A549 (cell line): ENCODE measurements around the gene CD4. TPM values are rescaled to one million over a fixed set of nuclear protein-coding genes. Genes with fewer than 3 reads are reported as not detected.

Experiments
- ATAC-seq, 2 experiments: fragments of 200-7000 bp in 1 of 2; fragments of >200 bp in 1 of 2; cut with Nextera tagmentation in 1 of 2; cut with Tn5 transposase in 1 of 2; 3 replicates each; pipeline versions ENCODE4 v1.8.0 to v1.9.1; 2018 to 2020; ENCODE audit warnings: mild to moderate bottlenecking in 1 of 2, moderate library complexity in 1 of 2
- CTCF ChIA-PET: fragments of 300-600 bp; sonication (Branson Sonifier 250); formaldehyde crosslinking; extraction: SDS; loops from one replicate; lab custom pipeline; 2021; ENCODE audit warnings: antibody characterized with exemption, inconsistent platforms; lab: Yijun Ruan, JAX
- POLR2A ChIA-PET: fragments of 350-600 bp; formaldehyde crosslinking; extraction: SDS; loops from one replicate; lab custom pipeline; 2021; ENCODE audit warnings: antibody characterized with exemption, inconsistent platforms; lab: Yijun Ruan, JAX
- DNase-seq, 2 experiments: peaks; one replicate each; pipeline versions ENCODE4 v3.0.0 to v3.0.0-alpha.2; 2011 to 2016; ENCODE audit warnings: low read depth in 1 of 2, low spot score in 1 of 2
- FAIRE-seq: peaks from 2 replicates; lab custom pipeline; 2011; peaks lifted over from hg19 to GRCh38; lab: Jason Lieb, UNC
- H3K27ac ChIP-seq, 2 experiments: fragments of >200 bp; sonication (Bioruptor Twin); formaldehyde crosslinking; 3 replicates each; pipeline ENCODE4 v1.5.1; 2016 to 2017
- H3K4me1 ChIP-seq: fragments of >200 bp; sonication (Bioruptor Twin); formaldehyde crosslinking; 3 replicates; pipeline ENCODE4 v1.6.1; 2016
- H3K4me2 ChIP-seq: fragments of >200 bp; sonication (Bioruptor Twin); formaldehyde crosslinking; 3 replicates; pipeline ENCODE4 v1.6.1; 2016
- H3K4me3 ChIP-seq: fragments of >200 bp; sonication (Bioruptor Twin); formaldehyde crosslinking; 3 replicates; pipeline ENCODE4 v1.5.1; 2016
- H3K9me3 ChIP-seq: fragments of >200 bp; sonication (Bioruptor Twin); formaldehyde crosslinking; 3 replicates; pipeline ENCODE4 v1.6.1; 2016
- ATOH8 ChIP-seq: fragments of 250-450 bp; sonication (Bioruptor Pico); IDR thresholded peaks from 2 replicates; pipeline ENCODE4 v1.5.0; 2020; ENCODE audit warnings: low read depth, mild to moderate bottlenecking, moderate library complexity
- BCL3 ChIP-seq: fragments of >200 bp; sonication (Bioruptor Twin); formaldehyde crosslinking; IDR thresholded peaks from 3 replicates; pipeline ENCODE4 v1.6.1; 2016
- CBX2 ChIP-seq: fragments of 200-600 bp; sonication (generic); IDR thresholded peaks from 2 replicates; pipeline ENCODE4 v1.6.1; 2016; ENCODE audit warnings: low read depth, mild to moderate bottlenecking, borderline replicate concordance
- CTCF ChIP-seq: fragments of >200 bp; sonication (Bioruptor Twin); formaldehyde crosslinking; IDR thresholded peaks from 3 replicates; pipeline ENCODE4 v1.5.1; 2016
- E2F6 ChIP-seq: IDR thresholded peaks from 2 replicates; pipeline ENCODE4 v1.6.1; 2012; ENCODE audit warnings: low read depth, borderline replicate concordance
- EHF ChIP-seq: fragments of 250-450 bp; sonication (Bioruptor Pico); IDR thresholded peaks from 2 replicates; pipeline ENCODE4 v1.5.0; 2020; ENCODE audit warnings: mild to moderate bottlenecking
- EHMT2 ChIP-seq: fragments of 200-600 bp; sonication (generic); IDR thresholded peaks from 2 replicates; pipeline ENCODE4 v1.6.1; 2016; ENCODE audit warnings: antibody characterized with exemption, low read depth, mild to moderate bottlenecking, moderate library complexity
- ELK1 ChIP-seq: fragments of 150-350 bp; IDR thresholded peaks from 2 replicates; pipeline ENCODE4 v1.6.1; 2014; ENCODE audit warnings: low read depth, mild to moderate bottlenecking, low read length
- GATA3 ChIP-seq: IDR thresholded peaks from 2 replicates; pipeline ENCODE4 v1.6.1; 2012; ENCODE audit warnings: borderline replicate concordance
- HDAC2 ChIP-seq: fragments of 200-600 bp; sonication (generic); IDR thresholded peaks from 2 replicates; pipeline ENCODE4 v1.6.1; 2016
- HEYL ChIP-seq: fragments of 250-450 bp; sonication (Bioruptor Pico); IDR thresholded peaks from 2 replicates; pipeline ENCODE4 v1.8.0; 2021; ENCODE audit warnings: mild to moderate bottlenecking, moderate library complexity
- JUN ChIP-seq, 2 experiments: fragments of >200 bp; sonication (Bioruptor Twin); formaldehyde crosslinking; IDR thresholded peaks; 2 replicates in 1 of 2; 3 replicates in 1 of 2; pipeline ENCODE4 v1.6.1; 2016 to 2017
- MYC ChIP-seq: IDR thresholded peaks from 2 replicates; pipeline ENCODE4 v1.6.1; 2012; ENCODE audit warnings: mild to moderate bottlenecking, inconsistent platforms, low read length, improper control_type of control experiment, borderline replicate concordance
- NFE2L2 ChIP-seq: fragments of 150-350 bp; conservative IDR thresholded peaks from 2 replicates; pipeline ENCODE4 v1.6.1; 2014; ENCODE audit warnings: low read length
- NR3C1 ChIP-seq: fragments of >200 bp; sonication (Bioruptor Twin); formaldehyde crosslinking; IDR thresholded peaks from 3 replicates; pipeline ENCODE4 v1.6.1; 2017
- PBX3 ChIP-seq: IDR thresholded peaks from 2 replicates; pipeline ENCODE4 v1.6.1; 2012
- PHF8 ChIP-seq: fragments of 200-600 bp; sonication (generic); IDR thresholded peaks from 2 replicates; pipeline ENCODE4 v1.6.1; 2016; ENCODE audit warnings: low read depth, mild to moderate bottlenecking, antibody characterized with exemption, moderate library complexity, borderline replicate concordance
- POLR2AphosphoS2 ChIP-seq: conservative IDR thresholded peaks from 2 replicates; pipeline ENCODE4 v1.6.1; 2012; ENCODE audit warnings: low read length, improper control_type of control experiment, inconsistent platforms
- RAD21 ChIP-seq, 2 experiments: fragments of >200 bp in 1 of 2; sonication (Bioruptor Twin) in 1 of 2; formaldehyde crosslinking in 1 of 2; IDR thresholded peaks in 1 of 2; conservative IDR thresholded peaks in 1 of 2; 2 replicates in 1 of 2; 3 replicates in 1 of 2; pipeline ENCODE4 v1.6.1; 2012 to 2018; ENCODE audit warnings: inconsistent platforms in 1 of 2
- REST ChIP-seq: fragments of 200-600 bp; sonication (generic); IDR thresholded peaks from 2 replicates; pipeline ENCODE4 v1.6.1; 2016; ENCODE audit warnings: antibody characterized with exemption, mild to moderate bottlenecking, moderate library complexity
- RFX5 ChIP-seq: fragments of 450-650 bp; IDR thresholded peaks from 2 replicates; pipeline ENCODE4 v1.7.1; 2014; ENCODE audit warnings: antibody characterized with exemption, mild to moderate bottlenecking, moderate library complexity
- RNF2 ChIP-seq: fragments of 200-600 bp; sonication (generic); IDR thresholded peaks from 2 replicates; pipeline ENCODE4 v1.6.1; 2016; ENCODE audit warnings: low read depth, mild to moderate bottlenecking, antibody characterized with exemption, moderate library complexity, borderline replicate concordance
- SREBF2 ChIP-seq: fragments of 450-650 bp; IDR thresholded peaks from 2 replicates; pipeline ENCODE4 v1.6.1; 2014; ENCODE audit warnings: mild to moderate bottlenecking, moderate library complexity
- ZFP36 ChIP-seq: fragments of 450-650 bp; IDR thresholded peaks from 2 replicates; pipeline ENCODE4 v1.6.1; 2014; ENCODE audit warnings: borderline replicate concordance; ENCODE audit not compliant: partially characterized antibody
- WGBS: methylation state at CpG from one replicate; pipeline ENCODE4 v1.1.6; 2017; ENCODE audit errors: missing lambda C conversion rate; 5-methylcytosine and 5-hydroxymethylcytosine counted together
- polyA plus RNA-seq, 4 experiments: library from polyadenylated mRNA; depleted of rRNA in 3 of 4; stranded (reverse); fragments of >200 nt; fragmentation: RNase III in 1 of 4; extraction: RNeasy Plus Mini Kit Qiagen cat#74134 plus additional on column Dnase treatment in 1 of 4; gene quantifications; 2 replicates in 3 of 4; 3 replicates in 1 of 4; pipeline ENCODE4 v1.2.3, GENCODE V29; 2011 to 2017

CD4 gene
- polyA plus RNA-seq, 2 of the 4 experiments (the other 2 are of a cell fraction), result 0.03 TPM; not detected in 1

- TF ChIP-seq GATA3, result no peak
- no peak for TF ChIP-seq EHMT2
- TF ChIP-seq PHF8, result no peak
These were observed 19.2 kb upstream of the CD4 start (continued) for GRCh38 chr12:6770094-6770493.

- Histone ChIP-seq H3K4me1 (peaks cover 48% of the 10 kb centered on the region), H3K9me3 (no peaks in the 10 kb centered on the region), H3K27ac (peak overlapping the region in 1 of 2 experiments; percentile 22; a peak in 1 of 6 replicates), H3K4me2 (no peak overlapping the region; the same call in 2 of the 3 replicates), H3K4me3 (no peak overlapping the region)
- ATAC-seq (no peak), DNase-seq (no peak), FAIRE-seq (no peak)
- POLR2A ChIA-PET, result interaction anchor here (1.4 to 2.0 kb wide), 2 partner anchors 18 to 300 kb away, joined by 3 to 11 read pairs; partner anchors contain the start of genes MLF2 and VAMP1
- TF ChIP-seq ATOH8 (CRISPR knock-in tag), result no peak
- no peak for TF ChIP-seq HEYL (CRISPR knock-in tag)
- no peak for TF ChIP-seq E2F6
- no peak for TF ChIP-seq RAD21 (conservative IDR thresholded peaks at IDR 0.05 in 1 of 2, IDR thresholded peaks at IDR 0.05 in 1 of 2)
- TF ChIP-seq MYC, result no peak
- TF ChIP-seq SREBF2, result no peak
- TF ChIP-seq RNF2, result no peak
- no peak for TF ChIP-seq EHMT2
- no peak for TF ChIP-seq EHF
- TF ChIP-seq BCL3, result no peak
- TF ChIP-seq ZFP36, result no peak
- TF ChIP-seq CTCF, result no peak
- 93% methylated on average over 10 of the region's 10 CpGs for WGBS
- CTCF ChIA-PET, result interaction anchor here (0.6 to 26.0 kb wide), 8 partner anchors 12 to 305 kb away, joined by 3 to 670 read pairs (median 3); partner anchors contain the start of genes CD4, GPR162, MLF2 and P3H3
These were observed 18.7 kb upstream of the CD4 start for GRCh38 chr12:6770600-6770999.

GRCh38 chr12:6771091-6771495, 18.2 kb upstream of the CD4 start:
- WGBS, result 79% methylated on average over 4 of the region's 4 CpGs
- POLR2A ChIA-PET, result interaction anchor here (1.0 to 2.0 kb wide), 3 partner anchors 18 to 301 kb away, joined by 3 to 11 read pairs (median 3); partner anchors contain the start of genes COPS7A, MLF2 and VAMP1
- Histone ChIP-seq H3K4me2 (peak overlapping the region; percentile 26; the same call in 1 of the 3 replicates), H3K4me1 (peaks cover 49% of the 10 kb centered on the region), H3K9me3 (no peaks in the 10 kb centered on the region), H3K27ac (peak overlapping the region in 1 of 2 experiments; percentile 6; a peak in 1 of 6 replicates), H3K4me3 (no peak overlapping the region)
- DNase-seq, result no peak
- CTCF ChIA-PET, result interaction anchor here (0.6 to 26.0 kb wide), 10 partner anchors 12 to 306 kb away, joined by 3 to 670 read pairs (median 4); partner anchors contain the start of genes CD4, GPR162, MLF2 and P3H3
- ATAC-seq, result no peak
- FAIRE-seq, result no peak
- no peak for TF ChIP-seq SREBF2
- no peak for TF ChIP-seq ELK1
- no peak for TF ChIP-seq POLR2AphosphoS2
- no peak for TF ChIP-seq RFX5
- no peak for TF ChIP-seq CBX2
- TF ChIP-seq NFE2L2, result no peak
- TF ChIP-seq NR3C1, result no peak
- TF ChIP-seq RNF2, result no peak
- TF ChIP-seq REST, result no peak
- no peak; a peak in 1 of 5 replicates for TF ChIP-seq JUN (IDR thresholded peaks at IDR 0.05)
- TF ChIP-seq PBX3, result no peak
- TF ChIP-seq HDAC2, result no peak
